Osteocyte (in vitro differentiated cells): ENCODE data around the gene IFNG-AS1. TPM values are rescaled to one million over a fixed set of nuclear protein-coding genes. Genes with fewer than 3 reads are reported as not detected.

Source experiments
- DNase-seq: peaks from one replicate; pipeline ENCODE4 v3.0.0; 2021; ENCODE audit warnings: mixed read lengths; ENCODE audit not compliant: unreplicated experiment; ENCODE audit errors: extremely low spot score
- H3K27ac Mint-ChIP-seq: one replicate; pipeline ENCODE4 v1.8.0; 2021; ENCODE audit warnings: mild to moderate bottlenecking, mixed read lengths; ENCODE audit not compliant: unreplicated experiment
- H3K27me3 Mint-ChIP-seq: one replicate; pipeline ENCODE4 v1.8.0; 2021; ENCODE audit warnings: mixed read lengths; ENCODE audit not compliant: unreplicated experiment
- H3K36me3 Mint-ChIP-seq: one replicate; pipeline ENCODE4 v1.8.0; 2021; ENCODE audit warnings: mixed read lengths; ENCODE audit not compliant: unreplicated experiment
- H3K4me1 Mint-ChIP-seq: one replicate; pipeline ENCODE4 v1.8.0; 2021; ENCODE audit warnings: mixed read lengths; ENCODE audit not compliant: unreplicated experiment
- H3K4me3 Mint-ChIP-seq: one replicate; pipeline ENCODE4 v1.8.0; 2021; ENCODE audit warnings: mild to moderate bottlenecking, moderate library complexity, mixed read lengths; ENCODE audit not compliant: unreplicated experiment
- H3K9me3 Mint-ChIP-seq: one replicate; pipeline ENCODE4 v1.8.0; 2021; ENCODE audit warnings: mixed read lengths; ENCODE audit not compliant: unreplicated experiment
- total RNA-seq: library from RNA; stranded (reverse); gene quantifications from 2 replicates; pipeline ENCODE4 v1.2.1, GENCODE V29; 2021
- TF ChIP-seq, protein P1 (sequence below): fragments of 200-600 bp; sonication (generic); IDR thresholded peaks from 2 replicates; pipeline ENCODE4 v1.5.0; 2021; ENCODE audit warnings: antibody characterized with exemption, mild to moderate bottlenecking, moderate library complexity

IFNG-AS1 gene
- total RNA-seq, 1 donor from 2014 or later = not detected

DNA sequence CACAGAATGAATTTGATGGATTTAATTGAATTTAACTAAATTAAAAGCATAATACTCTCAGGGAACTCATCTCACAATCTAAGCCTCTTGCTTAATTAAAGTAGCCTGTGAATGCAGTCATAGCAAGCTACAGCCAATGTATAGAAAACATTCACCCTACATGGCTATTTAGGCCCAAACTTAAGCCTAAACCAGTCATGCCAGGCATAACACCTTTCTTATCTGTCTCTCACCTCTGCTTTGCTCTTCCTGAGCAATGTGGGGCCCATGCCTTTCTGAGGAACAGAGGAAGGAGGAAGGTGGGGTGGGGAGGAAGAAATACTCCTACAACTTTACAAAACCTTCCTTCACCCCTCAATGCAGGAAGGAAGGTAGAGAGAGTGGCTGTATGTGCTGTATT lies 29.1 kb downstream of the IFNG-AS1 start:
- Mint-ChIP-seq H3K27ac (no peak overlapping the region), H3K4me1 (no peaks in the 10 kb centered on the region), H3K27me3 (no peaks in the 10 kb centered on the region), H3K9me3 (no peaks in the 10 kb centered on the region), H3K4me3 (no peak overlapping the region), H3K36me3 (no peaks in the 10 kb centered on the region)
- TF ChIP-seq, protein P1, sequence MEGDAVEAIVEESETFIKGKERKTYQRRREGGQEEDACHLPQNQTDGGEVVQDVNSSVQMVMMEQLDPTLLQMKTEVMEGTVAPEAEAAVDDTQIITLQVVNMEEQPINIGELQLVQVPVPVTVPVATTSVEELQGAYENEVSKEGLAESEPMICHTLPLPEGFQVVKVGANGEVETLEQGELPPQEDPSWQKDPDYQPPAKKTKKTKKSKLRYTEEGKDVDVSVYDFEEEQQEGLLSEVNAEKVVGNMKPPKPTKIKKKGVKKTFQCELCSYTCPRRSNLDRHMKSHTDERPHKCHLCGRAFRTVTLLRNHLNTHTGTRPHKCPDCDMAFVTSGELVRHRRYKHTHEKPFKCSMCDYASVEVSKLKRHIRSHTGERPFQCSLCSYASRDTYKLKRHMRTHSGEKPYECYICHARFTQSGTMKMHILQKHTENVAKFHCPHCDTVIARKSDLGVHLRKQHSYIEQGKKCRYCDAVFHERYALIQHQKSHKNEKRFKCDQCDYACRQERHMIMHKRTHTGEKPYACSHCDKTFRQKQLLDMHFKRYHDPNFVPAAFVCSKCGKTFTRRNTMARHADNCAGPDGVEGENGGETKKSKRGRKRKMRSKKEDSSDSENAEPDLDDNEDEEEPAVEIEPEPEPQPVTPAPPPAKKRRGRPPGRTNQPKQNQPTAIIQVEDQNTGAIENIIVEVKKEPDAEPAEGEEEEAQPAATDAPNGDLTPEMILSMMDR = no peak
- DNase-seq = no peak

DNA sequence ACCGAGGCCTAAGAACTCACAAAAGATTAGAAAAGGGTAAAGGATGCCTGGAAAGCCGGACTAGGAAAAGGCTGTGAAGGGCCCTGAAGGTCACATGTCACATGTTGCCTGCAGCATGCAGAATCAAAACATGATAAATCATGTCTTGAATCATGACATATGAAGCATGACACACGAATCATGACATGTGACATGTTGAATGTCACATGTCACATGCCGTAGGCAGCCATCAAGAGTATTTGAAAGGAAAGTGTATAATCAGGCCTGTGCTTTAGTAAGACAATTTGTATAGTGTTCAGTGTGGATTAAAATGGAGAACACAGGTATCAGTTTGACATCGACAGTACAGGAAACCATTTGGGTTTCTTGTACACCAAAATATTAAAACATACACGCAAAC lies 30.8 kb downstream of the IFNG-AS1 start:
- H3K36me3 Mint-ChIP-seq = no peaks in the 10 kb centered on the region
- TF ChIP-seq, protein P1 = no peak
- no peaks in the 10 kb centered on the region for H3K27me3 Mint-ChIP-seq
- no peak for DNase-seq
- no peak overlapping the region for H3K27ac Mint-ChIP-seq
- no peaks in the 10 kb centered on the region for H3K4me1 Mint-ChIP-seq
- H3K4me3 Mint-ChIP-seq = no peak overlapping the region
- H3K9me3 Mint-ChIP-seq = no peaks in the 10 kb centered on the region

DNA sequence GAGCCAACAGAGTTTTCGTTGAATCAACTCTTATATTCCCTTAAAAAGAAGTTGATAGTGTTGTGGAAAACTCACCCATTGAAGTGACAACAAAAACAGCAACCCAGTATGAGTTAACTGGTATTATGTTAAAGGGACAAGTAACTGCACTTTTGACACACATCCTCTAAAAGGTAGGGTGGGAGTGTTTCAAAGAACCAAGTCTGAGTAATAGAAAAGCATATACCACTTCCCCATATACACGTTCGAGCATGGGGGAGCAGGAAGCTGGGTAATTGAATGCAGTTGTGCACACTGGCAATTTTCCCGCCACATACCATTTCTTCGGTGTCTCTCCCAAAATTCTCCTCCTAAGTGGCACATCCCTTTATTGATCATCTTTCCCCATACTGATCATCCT lies 31.5 kb downstream of the IFNG-AS1 start:
- DNase-seq = no peak
- H3K4me1 Mint-ChIP-seq = no peaks in the 10 kb centered on the region
- TF ChIP-seq, protein P1 = no peak
- H3K4me3 Mint-ChIP-seq = no peak overlapping the region
- no peak overlapping the region for H3K27ac Mint-ChIP-seq
- no peaks in the 10 kb centered on the region for H3K36me3 Mint-ChIP-seq
- H3K9me3 Mint-ChIP-seq = no peaks in the 10 kb centered on the region
- H3K27me3 Mint-ChIP-seq = no peaks in the 10 kb centered on the region

DNA sequence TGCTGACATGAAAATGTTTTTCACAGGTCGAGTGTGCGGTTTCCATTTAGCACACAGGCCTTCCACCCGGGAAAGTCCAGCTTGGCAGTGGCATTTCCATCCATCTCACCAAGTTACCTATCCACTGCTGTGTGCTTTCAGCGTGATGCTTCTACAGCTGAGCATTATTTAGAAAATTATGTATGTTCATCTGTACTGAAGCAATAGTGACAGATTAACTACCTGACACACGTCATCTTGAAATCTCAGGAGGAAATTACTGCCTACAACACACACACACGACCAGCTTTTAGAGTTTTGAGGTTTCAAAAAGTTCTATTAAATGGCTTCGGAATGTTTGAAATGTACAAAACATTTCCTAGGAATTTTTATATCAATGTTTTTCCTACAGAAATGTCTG lies 39.4 kb downstream of the IFNG-AS1 start:
- Mint-ChIP-seq H3K4me1 (no peaks in the 10 kb centered on the region), H3K36me3 (no peaks in the 10 kb centered on the region), H3K27me3 (no peaks in the 10 kb centered on the region), H3K4me3 (no peak overlapping the region), H3K9me3 (no peaks in the 10 kb centered on the region), H3K27ac (no peak overlapping the region)
- no peak for DNase-seq
- TF ChIP-seq, protein P1 = no peak

DNA sequence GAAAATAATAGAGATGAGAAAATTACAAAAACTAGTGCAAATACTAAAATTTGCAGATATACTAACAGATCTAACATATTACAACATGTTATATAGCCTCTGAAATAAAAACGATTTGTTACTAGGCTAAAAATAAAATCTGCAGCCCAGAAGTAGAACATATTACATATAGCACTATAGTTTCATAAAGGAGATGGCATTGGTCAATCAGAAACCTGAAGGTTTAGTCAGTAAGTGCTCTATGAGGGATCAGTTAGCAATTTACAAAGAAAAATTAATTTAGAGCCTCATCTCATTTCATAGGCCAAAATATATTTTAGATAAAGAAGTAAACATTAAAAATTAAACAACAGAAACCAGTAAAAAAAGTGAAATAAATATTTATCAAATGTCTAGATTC lies 41.0 kb downstream of the IFNG-AS1 start:
- no peak for DNase-seq
- H3K9me3 Mint-ChIP-seq = no peaks in the 10 kb centered on the region
- H3K27ac Mint-ChIP-seq = no peak overlapping the region

More for the DNA sequence above, 41.0 kb downstream of the IFNG-AS1 start:
- Mint-ChIP-seq H3K36me3 (no peaks in the 10 kb centered on the region), H3K27me3 (no peaks in the 10 kb centered on the region), H3K4me1 (no peaks in the 10 kb centered on the region), H3K4me3 (no peak overlapping the region)
- TF ChIP-seq, protein P1 = no peak
